Neuronal stem cell (in vitro differentiated cells): Measurements from ENCODE around the gene CAMK4.

Experiments used
- DNase-seq: peaks from one replicate; pipeline ENCODE4 v3.0.0-alpha.2; 2013; ENCODE audit warnings: low spot score
- H2AFZ ChIP-seq: one replicate; pipeline ENCODE4 v1.6.1; 2013; ENCODE audit warnings: mild to moderate bottlenecking, low read length, inconsistent platforms
- H2AK5ac ChIP-seq: 2 replicates; pipeline ENCODE4 v1.6.1; 2013; ENCODE audit warnings: low read depth, mild to moderate bottlenecking, inconsistent platforms, low read length, moderate library complexity, mixed read lengths
- H2BK120ac ChIP-seq: 2 replicates; pipeline ENCODE4 v1.6.1; 2013; ENCODE audit warnings: low read depth, mild to moderate bottlenecking, inconsistent platforms, low read length, moderate library complexity, mixed read lengths
- H2BK12ac ChIP-seq: one replicate; pipeline ENCODE4 v1.6.1; 2013; ENCODE audit warnings: low read length, inconsistent platforms
- H2BK15ac ChIP-seq: 2 replicates; pipeline ENCODE4 v1.6.1; 2013; ENCODE audit warnings: mild to moderate bottlenecking, low read length, inconsistent platforms, mixed read lengths
- H2BK5ac ChIP-seq: one replicate; pipeline ENCODE4 v1.6.1; 2013; ENCODE audit warnings: inconsistent platforms, mild to moderate bottlenecking, low read length, moderate library complexity
- H3K14ac ChIP-seq: one replicate; pipeline ENCODE4 v1.6.1; 2013; ENCODE audit warnings: low read length, inconsistent platforms
- H3K18ac ChIP-seq: 2 replicates; pipeline ENCODE4 v1.6.1; 2013; ENCODE audit warnings: low read length, inconsistent platforms
- H3K23ac ChIP-seq: 2 replicates; pipeline ENCODE4 v1.6.1; 2013; ENCODE audit warnings: low read depth, mild to moderate bottlenecking, mixed read lengths, low read length, inconsistent platforms; ENCODE audit not compliant: poor library complexity
- H3K27ac ChIP-seq: replicated peaks from 3 replicates; pipeline ENCODE4 v1.5.1; 2013; ENCODE audit warnings: low read length, inconsistent platforms
- H3K27me3 ChIP-seq, 3 experiments: 2 replicates each; pipeline ENCODE4 v1.6.1; 2013; ENCODE audit warnings: low read length in 3 of 3, mild to moderate bottlenecking in 2 of 3, inconsistent platforms in 1 of 3, low read depth in 1 of 3, mixed read lengths in 1 of 3, moderate library complexity in 1 of 3; ENCODE audit not compliant: control insufficient read depth in 3 of 3, insufficient read depth in 3 of 3
- H3K36me3 ChIP-seq, 2 donors: replicated peaks in 1 of 2; 2 replicates each; pipeline ENCODE4 v1.6.1; 2013; ENCODE audit warnings: low read length in 2 of 2; ENCODE audit not compliant: control insufficient read depth in 2 of 2, insufficient read depth in 2 of 2
- H3K4ac ChIP-seq: 2 replicates; pipeline ENCODE4 v1.6.1; 2013; ENCODE audit warnings: inconsistent platforms, mild to moderate bottlenecking, low read length, moderate library complexity
- H3K4me1 ChIP-seq, 2 donors: 1 replicate in 1 of 2; 2 replicates in 1 of 2; pipeline ENCODE4 v1.6.1; 2013; ENCODE audit warnings: low read length in 2 of 2, low read depth in 1 of 2; ENCODE audit not compliant: control insufficient read depth in 2 of 2, insufficient read depth in 1 of 2
- H3K4me2 ChIP-seq: one replicate; pipeline ENCODE4 v1.6.1; 2013; ENCODE audit warnings: mild to moderate bottlenecking, low read length, inconsistent platforms; ENCODE audit not compliant: insufficient read depth, poor library complexity, severe bottlenecking
- H3K4me3 ChIP-seq, 2 donors: 2 replicates each; pipeline ENCODE4 v1.5.1; 2013; ENCODE audit warnings: low read length in 2 of 2, mild to moderate bottlenecking in 2 of 2, inconsistent platforms in 1 of 2, moderate library complexity in 1 of 2
- H3K79me1 ChIP-seq: one replicate; pipeline ENCODE4 v1.6.1; 2013; ENCODE audit warnings: low read depth, mild to moderate bottlenecking, inconsistent platforms, low read length, moderate library complexity
- H3K9ac ChIP-seq: one replicate; pipeline ENCODE4 v1.6.1; 2013; ENCODE audit warnings: mild to moderate bottlenecking, low read depth, low read length, inconsistent platforms; ENCODE audit not compliant: poor library complexity
- H3K9me3 ChIP-seq, 2 donors: replicated peaks in 1 of 2; 2 replicates each; pipeline versions ENCODE3 to v1.6.1; 2013; ENCODE audit warnings: low read length in 2 of 2, mild to moderate bottlenecking in 2 of 2, inconsistent platforms in 1 of 2, low read depth in 1 of 2, mixed read lengths in 1 of 2, moderate library complexity in 1 of 2; ENCODE audit not compliant: control insufficient read depth in 2 of 2, insufficient read depth in 1 of 2
- H4K8ac ChIP-seq: one replicate; pipeline ENCODE4 v1.6.1; 2013; ENCODE audit warnings: low read depth, mild to moderate bottlenecking, inconsistent platforms, low read length, moderate library complexity
- H4K91ac ChIP-seq: one replicate; pipeline ENCODE4 v1.6.1; 2013; ENCODE audit warnings: low read length, low read depth, mild to moderate bottlenecking, inconsistent platforms; ENCODE audit not compliant: poor library complexity
- WGBS, 2 donors: extraction: QIAGEN DNeasy Blood & Tissue Kit; methylation state at CpG; one replicate each; pipeline ENCODE4 v1.1.7; 2013; ENCODE audit warnings: missing lambda C conversion rate in 2 of 2, mixed read lengths in 1 of 2; ENCODE audit not compliant: insufficient read length in 2 of 2, insufficient replicate concordance in 1 of 2; ENCODE audit errors: extremely low coverage in 2 of 2; 5-methylcytosine and 5-hydroxymethylcytosine counted together

CAMK4 gene

GRCh38 chr5:111375645-111376044 lies 151.5 kb downstream of the CAMK4 start:
- no peaks in the 10 kb centered on the region for H3K79me1 ChIP-seq
- no peak overlapping the region for H3K18ac ChIP-seq
- H3K4me3 ChIP-seq, result no peak overlapping the region
- no peak overlapping the region for H2BK120ac ChIP-seq
- peaks cover 2 to 4% of the 10 kb centered on the region in 2 donors for H3K4me1 ChIP-seq
- no peak overlapping the region for H3K4ac ChIP-seq
- H3K36me3 ChIP-seq, result no peaks in the 10 kb centered on the region
- no peak overlapping the region for H2BK12ac ChIP-seq
- WGBS, 2 donors, result no CpG with 5 or more reads among the region's 2 CpGs
- H3K9me3 ChIP-seq, result no peaks in the 10 kb centered on the region
- H2BK15ac ChIP-seq, result no peak overlapping the region
- H3K27ac ChIP-seq, result no peak overlapping the region
- H4K91ac ChIP-seq, result no peak overlapping the region
- no peak overlapping the region for H3K9ac ChIP-seq
- no peak overlapping the region for H4K8ac ChIP-seq
- no peak overlapping the region for H3K23ac ChIP-seq
- no peak overlapping the region for H3K14ac ChIP-seq
- H3K4me2 ChIP-seq, result no peak overlapping the region
- no peak overlapping the region for H2AFZ ChIP-seq
- H2BK5ac ChIP-seq, result no peak overlapping the region
- no peak overlapping the region for H2AK5ac ChIP-seq
- no peaks in the 10 kb centered on the region for H3K27me3 ChIP-seq
- no peak for DNase-seq

- Histone ChIP-seq H3K36me3 (no peaks in the 10 kb centered on the region), H2AK5ac (no peak overlapping the region), H3K9ac (no peak overlapping the region), H4K8ac (no peak overlapping the region), H3K23ac (no peak overlapping the region), H3K4me1 (peaks cover 2 to 4% of the 10 kb centered on the region in 2 donors), H3K4me3 (no peak overlapping the region), H2BK120ac (no peak overlapping the region), H3K4me2 (no peak overlapping the region), H2BK12ac (no peak overlapping the region), H4K91ac (no peak overlapping the region), H3K14ac (no peak overlapping the region), H3K79me1 (no peaks in the 10 kb centered on the region), H3K18ac (no peak overlapping the region), H3K4ac (no peak overlapping the region), H3K27me3 (no peaks in the 10 kb centered on the region), H2BK15ac (no peak overlapping the region), H3K9me3 (no peaks in the 10 kb centered on the region), H2AFZ (no peak overlapping the region), H3K27ac (no peak overlapping the region), H2BK5ac (no peak overlapping the region)
- no peak for DNase-seq
Observed at GRCh38 chr5:111377306-111377705, 153.1 kb downstream of the CAMK4 start.

- Histone ChIP-seq H3K4me1 (peaks cover 2 to 3% of the 10 kb centered on the region in 2 donors), H3K4me2 (no peak overlapping the region), H2BK5ac (no peak overlapping the region), H2BK15ac (no peak overlapping the region), H4K8ac (no peak overlapping the region), H3K79me1 (no peaks in the 10 kb centered on the region), H3K27me3 (no peaks in the 10 kb centered on the region), H3K36me3 (no peaks in the 10 kb centered on the region), H4K91ac (no peak overlapping the region), H3K23ac (no peak overlapping the region), H3K14ac (no peak overlapping the region), H3K27ac (no peak overlapping the region), H2BK12ac (no peak overlapping the region), H3K4me3 (no peak overlapping the region), H2AK5ac (no peak overlapping the region), H2AFZ (no peak overlapping the region), H3K9me3 (no peaks in the 10 kb centered on the region), H3K9ac (no peak overlapping the region), H3K4ac (no peak overlapping the region), H2BK120ac (no peak overlapping the region), H3K18ac (no peak overlapping the region)
- no peak for DNase-seq
Observed at GRCh38 chr5:111379391-111379816, 155.2 kb downstream of the CAMK4 start.

- DNase-seq, result no peak
- Histone ChIP-seq H4K91ac (no peak overlapping the region), H3K23ac (no peak overlapping the region), H2BK15ac (no peak overlapping the region), H2AK5ac (no peak overlapping the region), H3K9me3 (no peaks in the 10 kb centered on the region), H2AFZ (no peak overlapping the region), H3K9ac (no peak overlapping the region), H3K36me3 (no peaks in the 10 kb centered on the region), H3K4me2 (no peak overlapping the region), H3K4ac (no peak overlapping the region), H3K18ac (no peak overlapping the region), H3K79me1 (no peaks in the 10 kb centered on the region), H3K14ac (no peak overlapping the region), H3K4me3 (no peak overlapping the region), H3K27me3 (no peaks in the 10 kb centered on the region), H2BK5ac (no peak overlapping the region), H3K4me1 (no peaks in the 10 kb centered on the region), H2BK120ac (no peak overlapping the region), H3K27ac (no peak overlapping the region), H4K8ac (no peak overlapping the region), H2BK12ac (no peak overlapping the region)
- WGBS, 2 donors, result no CpG with 5 or more reads among the region's 6 CpGs
Observed at GRCh38 chr5:111383288-111383970, 159.2 kb downstream of the CAMK4 start.
